AG09319 (cell line): ENCODE results near the gene C1QTNF8.

Experiments used
- DNase-seq: peaks from one replicate; pipeline ENCODE4 v3.0.0-alpha.2; 2010; ENCODE audit warnings: low read depth; ENCODE audit errors: extremely low read depth
- TF ChIP-seq, protein P1 (sequence below): IDR thresholded peaks from 2 replicates; pipeline ENCODE4 v1.5.1; 2011; ENCODE audit warnings: low read depth, mild to moderate bottlenecking, inconsistent platforms, low read length, moderate library complexity

Gene C1QTNF8

DNA sequence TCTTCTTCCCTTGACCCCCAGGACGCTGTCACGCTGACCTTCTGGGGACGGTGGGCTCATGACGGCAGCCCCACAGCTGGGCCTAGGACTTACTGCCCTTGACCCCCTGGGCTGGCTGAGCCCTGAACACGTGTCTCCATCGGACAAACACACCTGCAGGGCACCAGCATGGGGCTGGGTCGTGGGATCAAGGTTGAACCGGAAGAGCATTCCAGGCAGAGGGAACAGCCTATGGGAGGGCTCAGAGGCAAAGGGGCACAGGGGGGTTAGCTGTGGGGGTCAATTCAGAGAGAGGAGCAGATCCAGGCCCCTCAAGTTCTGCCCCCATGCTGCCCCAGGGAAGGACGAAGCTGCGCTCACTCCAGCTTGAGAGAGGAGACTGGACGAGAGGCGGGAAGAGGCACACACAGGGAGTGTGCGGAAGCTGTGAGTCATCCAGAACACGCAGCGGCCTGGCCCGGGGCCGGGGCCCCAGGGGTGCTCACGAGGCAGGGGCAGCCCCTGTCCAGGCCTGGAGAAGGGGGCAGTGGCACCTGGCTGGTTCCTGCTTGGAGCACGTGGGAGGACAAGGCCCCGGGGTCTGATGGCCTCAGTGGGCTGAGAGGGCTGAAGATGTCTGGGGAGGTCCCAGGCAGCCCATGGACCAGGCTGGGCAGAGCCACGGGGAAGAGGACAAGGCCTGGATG, 13.6 kb downstream of the C1QTNF8 start:
- TF ChIP-seq, protein P1, sequence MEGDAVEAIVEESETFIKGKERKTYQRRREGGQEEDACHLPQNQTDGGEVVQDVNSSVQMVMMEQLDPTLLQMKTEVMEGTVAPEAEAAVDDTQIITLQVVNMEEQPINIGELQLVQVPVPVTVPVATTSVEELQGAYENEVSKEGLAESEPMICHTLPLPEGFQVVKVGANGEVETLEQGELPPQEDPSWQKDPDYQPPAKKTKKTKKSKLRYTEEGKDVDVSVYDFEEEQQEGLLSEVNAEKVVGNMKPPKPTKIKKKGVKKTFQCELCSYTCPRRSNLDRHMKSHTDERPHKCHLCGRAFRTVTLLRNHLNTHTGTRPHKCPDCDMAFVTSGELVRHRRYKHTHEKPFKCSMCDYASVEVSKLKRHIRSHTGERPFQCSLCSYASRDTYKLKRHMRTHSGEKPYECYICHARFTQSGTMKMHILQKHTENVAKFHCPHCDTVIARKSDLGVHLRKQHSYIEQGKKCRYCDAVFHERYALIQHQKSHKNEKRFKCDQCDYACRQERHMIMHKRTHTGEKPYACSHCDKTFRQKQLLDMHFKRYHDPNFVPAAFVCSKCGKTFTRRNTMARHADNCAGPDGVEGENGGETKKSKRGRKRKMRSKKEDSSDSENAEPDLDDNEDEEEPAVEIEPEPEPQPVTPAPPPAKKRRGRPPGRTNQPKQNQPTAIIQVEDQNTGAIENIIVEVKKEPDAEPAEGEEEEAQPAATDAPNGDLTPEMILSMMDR, result no peak
- no peak for DNase-seq

DNA sequence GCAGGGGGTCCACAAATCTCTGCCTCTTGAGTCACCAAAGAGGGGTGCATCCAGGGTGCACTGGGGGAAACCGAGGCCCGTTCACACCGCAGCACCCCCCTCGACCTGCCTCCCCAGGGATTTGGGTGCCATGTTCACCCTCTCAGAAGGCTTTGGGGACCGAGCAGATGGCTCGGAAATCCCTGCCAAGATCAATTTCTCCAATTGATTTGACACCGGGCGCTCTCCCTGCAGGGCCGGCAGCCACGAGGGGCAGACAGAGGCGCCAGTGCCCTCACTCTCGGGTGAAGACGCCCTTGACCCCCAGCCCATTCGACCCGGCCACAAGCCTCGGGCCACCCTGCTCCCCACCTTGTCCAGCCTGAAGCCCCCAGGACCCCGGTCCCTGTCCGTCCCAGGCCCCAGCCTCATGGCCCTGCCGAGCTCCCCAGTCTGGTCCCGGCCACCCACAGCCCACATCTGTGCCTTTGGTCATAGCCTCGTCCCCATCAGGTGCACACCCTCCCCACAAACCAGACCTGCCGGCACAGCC, 14.2 kb downstream of the C1QTNF8 start:
- no peak for DNase-seq
- TF ChIP-seq, protein P1, result no peak

DNA sequence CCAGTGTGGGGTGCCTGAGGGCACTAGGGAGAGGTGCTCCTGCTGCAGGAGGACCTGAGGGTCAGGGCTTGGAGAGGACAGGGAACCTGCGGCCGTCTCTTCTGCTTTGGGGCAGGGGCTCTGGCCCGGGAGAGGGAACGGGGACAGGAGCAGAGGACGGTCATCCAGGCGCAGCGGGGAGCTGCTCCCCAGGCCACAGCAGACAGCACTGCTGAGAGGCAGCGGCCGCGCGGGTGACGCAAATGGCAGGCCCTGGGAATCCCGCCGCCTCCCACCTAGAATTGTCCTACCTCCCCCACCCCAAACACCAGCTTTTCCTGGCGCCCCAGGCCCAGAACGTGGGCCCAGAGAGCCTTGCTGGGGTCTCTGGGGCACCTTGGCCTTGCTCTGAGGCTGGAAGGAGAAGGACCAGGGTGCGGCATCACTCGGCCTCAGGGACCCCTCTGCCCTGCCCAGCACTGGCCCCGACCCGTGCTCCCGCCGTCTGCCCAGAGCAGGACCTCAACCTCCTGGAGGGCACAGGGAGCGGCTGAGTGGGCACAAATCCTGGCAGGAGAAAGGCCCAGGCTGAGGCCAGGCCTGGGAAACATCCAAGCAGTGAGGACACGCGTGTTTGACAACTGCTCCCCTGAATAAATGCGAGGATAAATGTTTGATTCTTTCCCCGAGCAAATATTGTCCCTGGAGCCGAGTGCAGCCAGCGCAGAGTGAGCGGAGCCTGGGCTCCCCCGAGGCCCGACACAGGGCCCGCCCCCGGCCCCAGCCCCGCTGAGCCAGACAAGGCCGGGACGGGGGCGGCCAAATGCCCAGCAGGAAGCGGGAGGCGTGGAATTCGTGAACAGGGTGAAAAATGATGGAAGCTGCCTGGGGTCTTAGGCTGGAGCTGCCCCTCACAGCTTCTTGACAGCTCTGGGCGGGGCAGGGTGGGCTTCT, 15.0 kb downstream of the C1QTNF8 start:
- no peak for DNase-seq
- TF ChIP-seq, protein P1, result no peak

DNA sequence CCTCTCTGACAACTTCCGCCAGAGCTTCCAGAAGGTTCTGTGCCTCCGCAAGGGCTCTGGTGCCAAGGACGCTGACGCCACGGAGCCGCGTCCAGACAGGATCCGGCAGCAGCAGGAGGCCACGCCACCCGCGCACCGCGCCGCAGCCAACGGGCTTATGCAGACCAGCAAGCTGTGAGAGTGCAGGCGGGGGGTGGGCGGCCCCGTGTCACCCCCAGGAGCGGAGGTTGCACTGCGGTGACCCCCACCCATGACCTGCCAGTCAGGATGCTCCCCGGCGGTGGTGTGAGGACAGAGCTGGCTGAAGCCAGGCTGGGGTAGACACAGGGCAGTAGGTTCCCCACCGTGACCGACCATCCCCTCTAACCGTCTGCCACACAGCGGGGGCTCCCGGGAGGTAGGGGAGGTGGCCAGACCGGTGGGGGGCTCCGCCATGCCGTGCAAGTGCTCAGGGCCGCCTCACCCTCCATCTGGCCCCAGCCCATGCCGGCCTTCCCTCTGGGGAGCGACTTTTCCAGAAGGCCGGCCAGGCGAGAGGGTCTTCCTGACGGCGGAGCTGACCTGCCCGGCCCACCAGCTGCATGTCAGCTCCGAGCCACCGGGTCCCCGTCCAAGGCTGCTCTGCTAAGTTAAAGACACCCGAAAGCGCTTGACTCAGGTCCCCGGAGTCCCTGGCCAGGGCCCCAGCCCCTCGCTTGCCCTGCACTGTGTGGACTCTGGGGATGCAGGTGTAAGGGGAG, 16.1 kb downstream of the C1QTNF8 start:
- DNase-seq, result no peak
- TF ChIP-seq, protein P1, result no peak

DNA sequence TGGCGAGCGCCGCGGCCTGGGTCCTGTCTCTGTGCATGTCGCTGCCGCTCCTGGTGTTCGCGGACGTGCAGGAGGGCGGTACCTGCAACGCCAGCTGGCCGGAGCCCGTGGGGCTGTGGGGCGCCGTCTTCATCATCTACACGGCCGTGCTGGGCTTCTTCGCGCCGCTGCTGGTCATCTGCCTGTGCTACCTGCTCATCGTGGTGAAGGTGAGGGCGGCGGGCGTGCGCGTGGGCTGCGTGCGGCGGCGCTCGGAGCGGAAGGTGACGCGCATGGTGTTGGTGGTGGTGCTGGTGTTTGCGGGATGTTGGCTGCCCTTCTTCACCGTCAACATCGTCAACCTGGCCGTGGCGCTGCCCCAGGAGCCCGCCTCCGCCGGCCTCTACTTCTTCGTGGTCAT, 16.7 kb downstream of the C1QTNF8 start:
- TF ChIP-seq, protein P1, result no peak
- DNase-seq, result no peak

DNA sequence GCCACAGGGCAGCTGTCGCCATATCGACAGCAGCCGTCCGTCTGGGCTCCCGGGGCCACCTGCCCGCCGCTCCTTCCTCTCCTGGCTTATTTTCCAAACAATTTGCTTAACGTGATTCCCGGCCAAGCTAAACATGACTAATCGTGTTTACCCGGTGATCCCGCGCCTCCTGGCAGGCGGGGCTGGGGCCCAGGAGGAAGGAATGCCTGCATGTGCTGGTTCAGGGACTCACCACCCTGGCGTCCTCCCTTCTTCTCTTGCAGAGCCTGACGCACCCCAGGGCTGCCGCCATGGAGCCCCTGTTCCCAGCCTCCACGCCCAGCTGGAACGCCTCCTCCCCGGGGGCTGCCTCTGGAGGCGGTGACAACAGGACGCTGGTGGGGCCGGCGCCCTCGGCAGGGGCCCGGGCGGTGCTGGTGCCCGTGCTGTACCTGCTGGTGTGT, 17.4 kb downstream of the C1QTNF8 start:
- DNase-seq, result no peak
- TF ChIP-seq, protein P1, result no peak
